Measurements from ENCODE around the gene NFKB2. TPM values are rescaled to one million over a fixed set of nuclear protein-coding genes. Genes with fewer than 3 reads are reported as not detected.

The NFKB2 gene
- total RNA-seq = 43.6 and 45.0 TPM in 2 replicates
- polyA plus RNA-seq (2012) = 26.4 TPM

- DNase-seq (ENCODE audit: low read depth) = peak; percentile 88
Observed at GRCh38 chr10:102395400-102396316, at the start of gene NFKB2. NFKB2 (plus strand) TSS chr10:102395705; CDS start chr10:102395960, 255 bp downstream.

- DNase-seq (ENCODE audit: low read depth) = peak; percentile 86
Observed at GRCh38 chr10:102347236-102347828, 48.2 kb upstream of the NFKB2 start.

- DNase-seq (ENCODE audit: low read depth) = peak; percentile 75
Observed at GRCh38 chr10:102352066-102352715, 43.3 kb upstream of the NFKB2 start.

GRCh38 chr10:102354451-102354850, 41.1 kb upstream of the NFKB2 start:
- no peak for DNase-seq (ENCODE audit: low read depth)

DNA sequence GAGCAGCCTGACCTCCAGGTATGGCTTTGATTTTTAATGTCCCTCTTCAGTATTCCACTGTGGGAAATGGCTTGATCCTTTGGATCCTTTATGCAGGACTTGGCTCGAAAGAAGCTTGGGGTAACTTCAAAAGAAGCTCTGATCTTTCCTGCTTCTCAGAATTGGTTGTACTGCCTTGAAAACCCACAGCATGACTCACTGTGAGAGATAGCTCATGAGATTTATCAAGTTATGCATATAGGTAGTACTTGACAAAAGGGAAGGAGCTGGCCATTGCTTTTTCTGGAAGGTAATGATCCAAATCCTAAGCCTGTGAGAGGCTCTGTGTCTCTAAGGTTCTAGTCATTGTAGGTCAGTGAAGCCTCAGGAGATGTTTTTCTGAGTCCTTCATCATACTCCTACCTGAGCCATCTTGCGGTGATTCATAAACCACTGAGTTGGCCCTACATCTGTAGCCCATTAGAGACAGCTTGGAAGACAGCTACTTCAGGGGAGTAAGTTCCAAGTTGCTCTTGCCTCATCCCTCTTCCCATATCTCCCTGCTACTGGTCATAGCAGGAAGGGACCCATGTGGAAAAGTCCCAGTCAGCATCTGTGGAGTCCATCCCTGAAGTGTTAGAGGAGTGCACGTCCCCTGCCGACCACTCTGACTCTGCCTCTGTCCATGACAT, 36.7 kb upstream of the NFKB2 start:
- no peak for DNase-seq (ENCODE audit: low read depth)

DNA sequence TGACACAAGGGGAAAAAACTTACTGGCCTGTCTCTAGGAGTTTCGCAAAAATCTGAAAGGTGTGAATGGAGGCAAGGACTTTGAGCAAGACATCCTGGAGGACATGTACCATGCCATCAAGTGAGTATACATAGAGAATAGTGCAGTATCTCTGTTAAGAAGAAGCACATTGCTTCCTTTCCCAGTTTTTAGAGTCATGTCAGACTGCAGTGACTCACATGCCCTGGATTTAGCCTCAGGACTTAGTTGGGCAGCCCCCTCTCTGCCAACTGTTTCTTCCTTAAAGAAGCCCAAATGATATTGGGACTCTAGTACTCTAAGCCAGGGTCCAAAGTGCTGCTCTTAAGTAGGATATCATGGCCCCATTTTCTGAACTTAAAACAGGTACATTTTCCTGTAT, 28.1 kb upstream of the NFKB2 start:
- DNase-seq (ENCODE audit: low read depth) = no peak

DNA sequence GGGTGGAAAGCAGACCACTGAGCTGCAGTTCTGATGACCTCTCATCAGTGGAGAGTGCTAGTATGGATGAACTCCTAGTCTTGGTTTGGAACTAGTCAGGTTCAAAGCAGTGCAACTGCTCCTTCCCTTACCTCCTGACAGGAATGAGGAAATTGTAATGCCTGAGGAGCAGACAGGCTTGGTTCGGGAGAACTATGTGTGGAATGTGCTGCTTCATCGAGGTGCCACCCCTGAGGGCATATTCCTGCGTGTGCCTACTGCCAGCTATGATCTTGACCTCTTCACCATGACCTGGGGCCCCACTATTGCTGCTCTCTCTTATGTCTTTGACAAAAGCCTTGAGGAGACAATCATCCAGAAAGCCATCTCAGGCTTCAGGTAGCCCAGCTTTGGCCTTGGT, 27.4 kb upstream of the NFKB2 start:
- DNase-seq (ENCODE audit: low read depth) = no peak

DNA sequence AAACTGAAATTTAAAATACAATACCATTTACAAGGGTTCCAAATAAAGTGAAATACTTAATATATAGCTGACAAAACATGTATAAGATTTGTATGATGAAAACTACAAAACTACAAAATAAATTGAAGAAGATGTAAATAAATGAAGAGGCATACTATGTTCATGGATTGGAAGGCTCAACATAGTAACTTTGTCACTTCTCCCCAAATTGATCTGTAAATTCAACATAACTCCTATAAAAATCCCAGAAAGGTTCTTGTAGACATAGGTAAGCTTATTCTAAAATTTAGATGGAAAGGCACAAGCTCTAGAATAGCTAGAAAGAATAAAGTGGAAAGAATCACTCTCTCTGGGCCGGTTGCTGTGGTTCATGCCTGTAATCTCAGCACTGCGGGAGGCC, 24.2 kb upstream of the NFKB2 start:
- no peak for DNase-seq (ENCODE audit: low read depth)

DNA sequence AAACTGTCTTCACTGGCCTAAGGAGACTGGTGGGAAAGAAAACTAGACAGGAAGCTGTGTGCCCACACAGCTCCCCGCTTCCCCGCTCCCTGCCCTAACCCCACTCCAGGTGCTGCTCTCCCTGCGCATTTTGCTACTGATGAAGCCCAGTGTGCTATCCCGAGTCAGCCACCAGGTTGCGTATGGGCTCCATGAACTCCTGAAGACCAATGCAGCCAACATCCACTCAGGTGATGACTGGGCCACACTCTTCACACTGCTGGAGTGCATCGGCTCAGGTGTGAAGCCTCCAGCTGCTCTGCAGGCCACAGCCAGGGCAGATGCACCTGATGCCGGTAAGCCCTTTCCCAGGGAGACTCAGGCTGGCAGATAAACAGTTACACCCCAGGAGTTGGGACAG, 20.3 kb upstream of the NFKB2 start:
- no peak for DNase-seq (ENCODE audit: low read depth)

GRCh38 chr10:102375867-102376266, 19.6 kb upstream of the NFKB2 start:
- peak; percentile 36 for DNase-seq (ENCODE audit: low read depth)

DNA sequence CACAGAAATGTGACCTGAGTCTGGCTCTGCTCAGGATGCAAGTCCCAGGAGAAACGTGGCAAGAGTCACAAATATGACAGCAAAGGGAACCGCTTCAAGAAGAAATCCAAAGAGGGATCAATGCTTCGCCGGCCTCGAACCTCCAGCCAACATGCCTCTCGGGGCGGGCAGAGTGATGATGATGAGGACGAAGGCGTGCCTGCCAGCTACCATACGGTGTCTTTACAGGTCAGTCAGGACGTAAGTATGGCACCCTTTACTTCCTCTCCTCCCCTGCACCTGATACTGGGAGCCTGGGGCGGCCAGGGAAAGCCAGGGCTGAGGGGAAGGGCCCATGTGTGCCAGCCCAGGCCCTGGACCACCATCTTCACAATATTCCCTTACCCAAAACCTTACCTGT, 18.6 kb upstream of the NFKB2 start:
- no peak for DNase-seq (ENCODE audit: low read depth)

DNA sequence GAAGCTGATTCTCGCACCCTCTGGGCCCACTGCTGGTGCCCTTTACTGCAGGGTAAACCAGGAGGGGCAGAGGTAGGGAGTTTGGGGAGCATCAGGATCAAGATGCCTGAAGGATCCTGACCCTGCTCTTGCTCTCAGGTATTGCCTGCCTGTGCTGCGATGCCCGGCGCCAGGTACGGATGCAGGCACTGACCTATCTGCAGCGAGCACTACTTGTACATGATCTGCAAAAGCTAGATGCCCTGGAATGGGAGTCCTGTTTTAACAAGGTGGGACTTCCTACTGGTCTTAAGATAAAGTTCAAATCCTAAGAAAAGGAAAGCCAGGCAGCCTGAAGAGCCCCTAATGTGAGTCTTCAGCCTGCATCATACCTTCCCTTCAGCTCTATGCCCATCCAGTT, 16.1 kb upstream of the NFKB2 start:
- DNase-seq (ENCODE audit: low read depth) = no peak

GRCh38 chr10:102381983-102382382, 13.5 kb upstream of the NFKB2 start:
- no peak for DNase-seq (ENCODE audit: low read depth)

DNA sequence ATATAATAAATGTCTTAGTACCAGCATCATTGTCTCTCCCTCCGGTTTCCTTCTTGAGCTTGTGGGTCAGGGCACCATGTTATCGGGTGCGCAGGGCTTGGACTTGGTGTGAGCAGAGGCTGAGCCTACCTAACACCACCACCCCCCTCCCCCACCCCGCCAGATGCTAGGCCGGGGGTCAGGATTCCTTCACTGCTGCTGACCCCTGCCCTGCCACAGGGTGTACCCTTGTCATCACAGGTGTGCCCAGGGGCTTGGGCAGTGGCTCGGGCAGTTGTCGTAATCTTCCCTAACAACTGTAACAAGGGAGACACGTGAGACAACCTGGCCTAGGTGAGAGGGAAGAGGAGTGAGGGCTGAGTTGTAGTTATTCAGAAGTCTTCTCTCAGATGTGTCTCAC, 12.6 kb upstream of the NFKB2 start:
- no peak for DNase-seq (ENCODE audit: low read depth)

- no peak for DNase-seq (ENCODE audit: low read depth)
Observed at GRCh38 chr10:102384053-102384452, 11.5 kb upstream of the NFKB2 start.

DNA sequence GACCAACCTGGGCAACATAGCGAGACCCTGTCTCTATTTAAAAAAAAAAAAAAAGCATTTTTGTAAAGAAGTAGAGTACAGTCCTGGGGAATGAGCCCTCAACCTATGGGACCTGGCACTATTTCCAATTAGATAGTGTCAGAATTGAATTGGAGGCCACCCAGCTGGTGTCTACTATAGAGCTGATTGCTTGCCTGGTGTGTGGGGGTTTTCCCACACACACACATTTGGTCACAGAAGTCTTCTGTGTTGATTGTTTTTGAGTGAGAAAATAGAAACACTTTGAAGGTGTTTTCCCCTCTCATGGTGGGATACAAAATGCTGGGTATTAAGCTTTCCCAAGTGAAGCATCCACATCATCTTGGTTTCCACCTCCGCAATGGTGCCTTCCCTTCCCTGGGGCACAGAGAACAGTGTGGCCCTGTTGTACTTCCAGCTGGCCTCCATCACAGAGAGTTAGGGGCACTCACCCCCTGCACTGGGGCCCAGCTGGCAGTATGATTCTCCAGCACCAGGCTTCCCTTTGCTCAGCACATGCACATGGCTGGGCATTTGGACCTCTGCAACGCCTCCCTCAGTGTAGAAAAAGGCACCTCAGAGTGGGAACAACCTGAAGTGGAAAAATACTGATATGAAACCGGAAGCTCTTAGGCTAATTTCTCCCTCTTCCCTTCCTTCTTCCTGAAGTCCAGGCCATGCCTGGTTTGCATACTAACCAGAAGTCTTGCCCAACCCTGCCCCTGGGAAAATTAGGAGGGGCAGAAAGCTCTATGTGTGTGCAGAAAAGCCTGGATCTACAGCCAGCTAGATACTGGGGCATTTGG, 10.7 kb upstream of the NFKB2 start:
- no peak for DNase-seq (ENCODE audit: low read depth)

DNA sequence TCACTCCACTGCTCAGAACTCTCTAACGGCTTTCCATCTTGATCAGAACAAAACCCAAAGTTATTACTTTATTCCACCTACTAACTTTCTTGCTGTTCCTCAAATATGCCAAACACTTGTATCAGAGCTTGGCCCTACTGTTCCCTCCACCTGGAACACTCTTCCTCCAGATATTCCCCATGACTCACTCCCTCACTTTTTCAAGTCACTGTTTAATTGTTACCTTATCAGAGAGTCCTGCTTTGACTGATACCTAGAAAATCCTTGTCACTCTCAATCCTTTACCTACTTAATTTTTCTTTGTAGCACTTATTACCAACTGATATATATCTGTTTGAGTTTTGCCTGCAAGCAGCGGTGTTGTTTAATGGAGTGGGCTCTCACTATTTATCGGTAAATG, 5.6 kb upstream of the NFKB2 start:
- no peak for DNase-seq (ENCODE audit: low read depth)

- no peak for DNase-seq (ENCODE audit: low read depth)
Observed at GRCh38 chr10:102392306-102392705, 3.2 kb upstream of the NFKB2 start.

GRCh38 chr10:102393411-102394078, 2.0 kb upstream of the NFKB2 start:
- no peak for DNase-seq (ENCODE audit: low read depth)
